Measurements from ENCODE around the gene TBC1D22B.
"Not testable (repeated sequence)": the region's sequence is repeated elsewhere in the genome, so short reads cannot be mapped to it uniquely, and the experiment has no call there.

TBC1D22B gene

DNA sequence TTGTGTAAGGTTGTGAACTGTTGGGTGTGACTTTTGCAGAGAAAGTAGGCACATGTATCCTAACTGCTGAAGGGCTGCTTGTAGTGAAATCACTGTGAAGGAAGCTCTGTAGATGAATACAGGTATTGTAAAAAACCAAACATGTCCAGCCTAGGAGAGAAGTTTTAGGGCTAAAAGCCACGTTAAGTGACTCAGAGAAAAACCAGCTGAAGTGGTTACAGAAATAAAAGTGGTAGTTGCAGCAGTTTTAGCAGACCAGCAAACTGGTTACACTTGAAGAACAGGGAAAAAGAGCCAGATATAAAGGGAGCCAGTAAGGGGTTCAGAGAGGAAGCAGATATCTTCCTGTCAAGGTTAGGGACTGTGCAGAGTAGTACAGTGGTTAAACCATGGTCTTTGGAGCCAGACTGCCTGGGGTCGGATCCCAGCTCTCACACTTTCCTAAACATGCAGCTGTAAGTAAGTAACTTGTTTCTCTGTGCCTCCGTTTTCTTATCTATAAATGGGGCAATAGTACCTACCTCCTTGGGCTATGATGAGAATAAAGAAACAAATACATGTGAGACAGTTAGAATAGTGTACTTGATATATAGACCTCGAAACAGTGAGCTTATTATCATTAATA is 62.4 kb downstream of the TBC1D22B start:
- no peak for DNase-seq (ENCODE audit: low read depth)
- TF ChIP-seq, protein P1, sequence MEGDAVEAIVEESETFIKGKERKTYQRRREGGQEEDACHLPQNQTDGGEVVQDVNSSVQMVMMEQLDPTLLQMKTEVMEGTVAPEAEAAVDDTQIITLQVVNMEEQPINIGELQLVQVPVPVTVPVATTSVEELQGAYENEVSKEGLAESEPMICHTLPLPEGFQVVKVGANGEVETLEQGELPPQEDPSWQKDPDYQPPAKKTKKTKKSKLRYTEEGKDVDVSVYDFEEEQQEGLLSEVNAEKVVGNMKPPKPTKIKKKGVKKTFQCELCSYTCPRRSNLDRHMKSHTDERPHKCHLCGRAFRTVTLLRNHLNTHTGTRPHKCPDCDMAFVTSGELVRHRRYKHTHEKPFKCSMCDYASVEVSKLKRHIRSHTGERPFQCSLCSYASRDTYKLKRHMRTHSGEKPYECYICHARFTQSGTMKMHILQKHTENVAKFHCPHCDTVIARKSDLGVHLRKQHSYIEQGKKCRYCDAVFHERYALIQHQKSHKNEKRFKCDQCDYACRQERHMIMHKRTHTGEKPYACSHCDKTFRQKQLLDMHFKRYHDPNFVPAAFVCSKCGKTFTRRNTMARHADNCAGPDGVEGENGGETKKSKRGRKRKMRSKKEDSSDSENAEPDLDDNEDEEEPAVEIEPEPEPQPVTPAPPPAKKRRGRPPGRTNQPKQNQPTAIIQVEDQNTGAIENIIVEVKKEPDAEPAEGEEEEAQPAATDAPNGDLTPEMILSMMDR (IDR thresholded peaks at IDR 0.05; ENCODE audit: insufficient read depth, low read depth, low read length, missing control alignments): no peak
- no peak overlapping the region for H3K4me3 ChIP-seq (ENCODE audit: low read depth, low read length)

DNA sequence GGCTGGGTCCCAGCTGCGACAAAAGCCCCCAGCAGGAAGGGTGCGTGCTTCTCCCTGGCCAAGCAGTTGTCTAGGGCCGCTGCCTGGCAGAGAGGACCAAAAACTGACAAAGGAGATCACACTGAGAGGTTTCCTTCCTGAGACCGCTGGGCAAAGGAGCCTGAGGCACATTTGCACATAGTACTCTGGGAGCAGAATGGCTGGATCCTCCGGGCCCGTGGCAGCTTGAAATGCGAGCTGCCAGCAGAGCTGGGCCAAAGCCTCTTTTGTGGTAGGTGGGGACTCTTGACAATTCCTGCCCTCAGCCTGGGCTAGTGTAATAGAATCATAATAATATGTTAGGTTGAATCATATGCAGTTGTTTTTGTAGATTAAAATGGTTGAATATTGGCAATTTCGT is 63.1 kb downstream of the TBC1D22B start:
- TF ChIP-seq, protein P1 (IDR thresholded peaks at IDR 0.05; ENCODE audit: insufficient read depth, low read depth, low read length, missing control alignments): no peak
- no peak for DNase-seq (ENCODE audit: low read depth)
- no peak overlapping the region for H3K4me3 ChIP-seq (ENCODE audit: low read depth, low read length)

DNA sequence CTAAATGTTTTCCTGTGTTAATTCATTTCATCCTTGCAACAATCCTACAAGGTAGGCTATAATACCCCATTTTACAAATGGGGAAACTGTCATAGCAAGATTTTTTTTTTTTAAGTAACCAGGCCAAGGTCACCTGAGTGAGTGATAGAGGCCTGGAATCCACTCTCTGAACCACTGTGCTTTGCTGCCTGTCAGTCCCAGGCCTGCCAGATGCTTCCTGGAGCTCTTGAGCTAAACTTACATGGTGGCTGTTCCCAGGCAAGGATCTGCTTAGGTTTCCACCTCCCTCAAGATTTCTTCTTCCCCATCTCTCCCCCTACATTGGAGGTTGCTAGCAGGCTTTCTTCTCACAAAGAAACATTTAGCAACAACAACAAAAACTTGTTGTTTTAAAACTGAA is 63.5 kb downstream of the TBC1D22B start:
- DNase-seq (ENCODE audit: low read depth): no peak
- TF ChIP-seq, protein P1 (IDR thresholded peaks at IDR 0.05; ENCODE audit: insufficient read depth, low read depth, low read length, missing control alignments): no peak
- H3K4me3 ChIP-seq (ENCODE audit: low read depth, low read length): no peak overlapping the region

DNA sequence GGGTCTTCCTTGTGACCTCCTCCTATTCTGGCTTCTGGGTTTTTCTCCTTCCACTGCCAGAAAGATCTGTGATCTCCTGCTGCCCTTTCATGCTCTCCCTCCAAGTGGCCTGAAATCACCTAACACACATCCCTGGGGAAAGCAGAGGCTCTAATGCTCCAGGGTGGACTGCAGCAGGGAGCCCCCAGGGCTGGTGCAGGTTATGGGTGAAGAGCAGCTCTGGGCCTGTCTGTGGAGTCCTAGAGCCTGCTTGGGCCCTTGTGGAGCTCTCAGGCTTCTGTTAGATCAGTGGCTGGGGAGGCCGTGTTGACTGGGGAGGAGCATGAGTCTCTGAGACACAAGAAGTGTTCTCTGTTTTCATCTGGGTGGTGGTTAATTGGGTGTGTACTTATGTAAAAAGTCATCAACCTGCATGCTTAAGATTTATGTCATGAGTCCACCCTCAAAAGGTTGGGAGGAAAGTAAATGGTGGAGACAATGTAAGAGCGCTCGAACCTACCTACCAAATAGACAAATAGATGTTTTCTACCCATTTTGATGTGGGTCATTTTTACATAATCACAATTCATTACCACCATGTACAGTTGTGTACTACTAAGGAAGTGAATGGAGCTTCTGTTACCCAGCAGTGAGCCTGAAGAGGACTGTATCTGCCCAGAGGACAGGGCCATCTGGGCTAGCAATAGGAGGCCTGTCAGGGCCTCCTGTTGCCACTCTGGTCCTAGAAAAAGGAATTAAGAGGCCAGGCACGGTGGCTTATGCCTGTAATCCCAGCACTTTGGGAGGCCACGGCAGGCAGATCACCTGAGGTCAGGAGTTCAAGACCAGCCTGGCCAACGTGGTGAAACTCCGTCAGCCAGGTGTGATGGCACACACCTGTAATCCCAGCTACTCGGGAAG is 64.2 kb downstream of the TBC1D22B start:
- H3K4me3 ChIP-seq (ENCODE audit: low read depth, low read length): no peak overlapping the region
- DNase-seq (ENCODE audit: low read depth): no peak
- TF ChIP-seq, protein P1 (IDR thresholded peaks at IDR 0.05; ENCODE audit: insufficient read depth, low read depth, low read length, missing control alignments): no peak

DNA sequence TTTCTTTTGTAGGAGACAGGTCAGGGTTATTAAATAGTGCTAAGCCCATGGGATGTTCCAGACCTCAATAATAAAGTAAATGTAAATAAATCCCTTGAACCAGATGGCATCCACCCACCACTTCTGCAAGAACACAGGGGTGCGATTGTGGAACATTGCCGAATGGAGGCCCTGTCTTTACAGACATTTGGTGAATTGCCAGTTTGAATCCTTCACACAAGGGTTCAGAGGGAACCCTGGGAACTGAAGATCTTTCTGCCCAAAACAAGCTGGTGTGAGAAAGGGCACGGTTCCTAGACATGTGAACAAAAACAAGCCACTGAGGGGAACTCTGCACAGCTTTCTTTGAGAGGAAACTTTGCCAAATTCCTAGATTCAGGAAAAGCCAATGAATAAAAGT is 66.0 kb downstream of the TBC1D22B start:
- TF ChIP-seq, protein P1 (IDR thresholded peaks at IDR 0.05; ENCODE audit: insufficient read depth, low read depth, low read length, missing control alignments): no peak
- no peak for DNase-seq (ENCODE audit: low read depth)
- H3K4me3 ChIP-seq (ENCODE audit: low read depth, low read length): no peak overlapping the region

DNA sequence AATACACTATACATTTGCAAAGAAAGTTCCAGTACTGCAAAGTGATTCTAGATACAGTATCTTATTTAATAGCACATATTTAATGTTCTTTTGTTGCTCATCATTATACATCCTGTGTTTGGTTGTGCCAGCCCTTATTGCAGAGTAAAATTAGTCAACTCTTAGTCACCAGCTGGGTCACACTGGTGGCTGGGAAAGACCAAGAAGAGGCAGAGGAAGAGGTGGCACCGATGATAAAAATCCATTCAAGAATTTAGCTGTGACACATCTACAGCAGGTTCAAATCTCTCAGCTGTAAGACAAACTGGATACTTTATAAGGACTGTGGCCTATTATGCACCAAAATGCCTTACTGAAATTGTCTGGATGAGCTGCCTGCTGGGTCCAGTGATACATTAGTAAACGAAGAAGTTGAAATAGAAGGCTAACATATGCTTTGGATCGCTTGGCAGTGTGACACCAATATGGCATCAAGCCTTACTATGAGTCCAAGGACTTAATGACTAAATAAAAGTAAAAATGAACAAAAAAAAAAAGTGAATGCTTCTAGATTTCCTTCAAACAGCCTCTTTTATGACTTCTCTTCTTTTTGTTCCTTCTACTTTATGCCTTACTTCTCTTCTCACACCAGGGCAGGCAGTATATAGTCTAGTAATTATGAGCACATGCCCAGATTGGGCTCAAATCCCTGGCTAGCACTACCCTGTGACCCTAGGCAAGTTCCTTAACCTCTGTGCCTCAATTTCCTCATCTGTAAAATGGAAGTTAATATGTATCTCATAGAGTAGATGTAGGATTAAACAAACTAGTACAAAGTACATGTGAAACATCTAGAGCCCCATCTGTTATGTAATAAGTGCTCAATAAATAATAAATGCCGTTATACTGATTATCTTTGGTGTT is 66.8 kb downstream of the TBC1D22B start:
- no peak for DNase-seq (ENCODE audit: low read depth)
- H3K4me3 ChIP-seq (ENCODE audit: low read depth, low read length): no peak overlapping the region
- TF ChIP-seq, protein P1 (IDR thresholded peaks at IDR 0.05; ENCODE audit: insufficient read depth, low read depth, low read length, missing control alignments): no peak

DNA sequence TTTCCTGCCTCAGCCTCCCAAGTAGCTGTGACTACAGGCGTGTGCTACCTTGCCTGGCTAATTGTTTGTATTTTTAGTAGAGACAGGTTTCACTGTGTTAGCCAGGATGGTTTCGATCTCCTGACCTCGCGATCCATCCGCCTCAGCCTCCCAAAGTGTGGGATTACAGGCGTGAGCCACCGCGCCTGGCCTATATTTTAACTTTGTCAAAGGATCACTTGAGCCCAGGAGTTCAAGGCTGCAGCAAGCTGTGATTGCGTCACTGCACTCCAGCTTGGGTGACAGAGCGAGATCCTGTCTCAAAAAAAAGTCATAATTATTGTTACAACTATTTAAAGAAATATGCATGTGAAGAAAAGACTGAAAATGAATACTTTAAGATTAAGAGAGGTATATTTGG is 72.8 kb downstream of the TBC1D22B start:
- H3K4me3 ChIP-seq (ENCODE audit: low read depth, low read length); DNase-seq (ENCODE audit: low read depth): not testable (repeated sequence)

All from GM12865 (cell line).